ENCODE data around the gene TTLL1.

The TTLL1 gene

GRCh38 chr22:42990131-42990838 lies 98.9 kb downstream of the TTLL1 start:
- no peak for DNase-seq (ENCODE audit: extremely low spot score)
- POLR2A ChIA-PET = interaction anchor here (0.9 kb wide), 1 partner anchor 25 kb away, joined by 4 read pairs; the partner anchor contains the start of gene PACSIN2
- CTCF ChIA-PET = interaction anchor here (1.1 to 2.1 kb wide), 9 partner anchors 10 to 93 kb away, joined by 3 to 8 read pairs (median 4); no protein-coding TSS in a partner anchor

More at GRCh38 chr22:42990131-42990838, 98.9 kb downstream of the TTLL1 start:
- peak; percentile 25 for TF ChIP-seq CTCF (IDR thresholded peaks at IDR 0.05; ENCODE audit: control extremely low read depth, extremely low read depth, low read depth, missing control alignments)

Measured in GM10248 (cell line).